Esophagus squamous epithelium (tissue), 4 donors: ENCODE measurements around the gene KMT2E.

Source experiments
- POLR2A ChIP-seq, 4 donors: fragments of 450-650 bp; IDR thresholded peaks; one replicate each; pipeline ENCODE4 v1.6.1; 2017; ENCODE audit warnings: antibody characterized with exemption in 4 of 4, mild to moderate bottlenecking in 4 of 4, moderate library complexity in 3 of 4
- TF ChIP-seq, protein P1 (sequence below), 6 experiments: fragments of 450-650 bp in 4 of 6; fragments of 200-600 bp in 2 of 6; sonication (generic) in 2 of 6; IDR thresholded peaks; one replicate each; pipeline ENCODE4 v1.5.1; 2016 to 2019; ENCODE audit warnings: antibody characterized with exemption in 6 of 6, mild to moderate bottlenecking in 4 of 6, moderate library complexity in 4 of 6

DNA sequence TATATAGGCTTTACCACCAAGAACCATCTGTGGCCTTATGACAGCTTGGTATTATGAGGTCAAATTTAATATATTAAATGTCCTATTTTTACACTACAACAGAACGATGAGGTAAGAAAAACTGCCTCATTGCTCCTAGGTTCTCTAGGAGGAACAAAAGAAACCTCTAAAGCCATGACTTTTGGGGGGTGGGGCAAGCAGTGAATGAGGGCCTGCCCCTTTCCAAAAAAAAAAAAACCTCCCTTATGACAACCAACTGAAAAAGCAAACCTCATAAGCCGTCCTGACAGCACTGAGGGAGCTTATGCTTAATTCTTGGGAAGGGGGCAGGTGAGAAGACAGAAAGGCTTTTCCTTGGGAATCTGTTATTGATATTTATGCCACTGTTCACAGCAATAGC lies 116.6 kb downstream of the KMT2E start:
- TF ChIP-seq POLR2A (IDR thresholded peaks at IDR 0.05): no peak
- TF ChIP-seq, protein P1, sequence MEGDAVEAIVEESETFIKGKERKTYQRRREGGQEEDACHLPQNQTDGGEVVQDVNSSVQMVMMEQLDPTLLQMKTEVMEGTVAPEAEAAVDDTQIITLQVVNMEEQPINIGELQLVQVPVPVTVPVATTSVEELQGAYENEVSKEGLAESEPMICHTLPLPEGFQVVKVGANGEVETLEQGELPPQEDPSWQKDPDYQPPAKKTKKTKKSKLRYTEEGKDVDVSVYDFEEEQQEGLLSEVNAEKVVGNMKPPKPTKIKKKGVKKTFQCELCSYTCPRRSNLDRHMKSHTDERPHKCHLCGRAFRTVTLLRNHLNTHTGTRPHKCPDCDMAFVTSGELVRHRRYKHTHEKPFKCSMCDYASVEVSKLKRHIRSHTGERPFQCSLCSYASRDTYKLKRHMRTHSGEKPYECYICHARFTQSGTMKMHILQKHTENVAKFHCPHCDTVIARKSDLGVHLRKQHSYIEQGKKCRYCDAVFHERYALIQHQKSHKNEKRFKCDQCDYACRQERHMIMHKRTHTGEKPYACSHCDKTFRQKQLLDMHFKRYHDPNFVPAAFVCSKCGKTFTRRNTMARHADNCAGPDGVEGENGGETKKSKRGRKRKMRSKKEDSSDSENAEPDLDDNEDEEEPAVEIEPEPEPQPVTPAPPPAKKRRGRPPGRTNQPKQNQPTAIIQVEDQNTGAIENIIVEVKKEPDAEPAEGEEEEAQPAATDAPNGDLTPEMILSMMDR (IDR thresholded peaks at IDR 0.05): no peak
